HCT116 (cell line): ENCODE results near the gene WAS.

Experiments
- ATF3 ChIP-seq: IDR thresholded peaks from 2 replicates; pipeline ENCODE4 v1.6.1; 2012
- CTCF ChIP-seq, 3 experiments: fragments of 200-600 bp in 1 of 3; sonication (generic) in 1 of 3; IDR thresholded peaks in 2 of 3; conservative IDR thresholded peaks in 1 of 3; 2 replicates each; pipeline ENCODE4 v1.5.1; 2012 to 2017; ENCODE audit warnings: low read depth in 2 of 3, low read length in 2 of 3, antibody characterized with exemption in 1 of 3, borderline replicate concordance in 1 of 3, control low read depth in 1 of 3, mild to moderate bottlenecking in 1 of 3, mixed read lengths in 1 of 3, mixed run types in 1 of 3, moderate library complexity in 1 of 3; ENCODE audit not compliant: insufficient read depth in 1 of 3
- JUND ChIP-seq: IDR thresholded peaks from 2 replicates; pipeline ENCODE4 v1.6.1; 2012
- MAX ChIP-seq: IDR thresholded peaks from 2 replicates; pipeline ENCODE4 v1.6.1; 2012
- POLR2A ChIP-seq: IDR thresholded peaks from 2 replicates; pipeline ENCODE4 v1.7.0; 2011; ENCODE audit warnings: borderline replicate concordance; ENCODE audit not compliant: insufficient read depth, insufficient read length; ENCODE audit errors: extremely low read depth
- POLR2AphosphoS5 ChIP-seq: IDR thresholded peaks from 2 replicates; pipeline ENCODE4 v1.6.1; 2011; ENCODE audit warnings: mild to moderate bottlenecking, low read depth, low read length, moderate library complexity
- SIN3A ChIP-seq: IDR thresholded peaks from 2 replicates; pipeline ENCODE4 v1.6.1; 2012; ENCODE audit warnings: low read depth

- TF ChIP-seq POLR2A (no peak), CTCF (IDR thresholded peaks at IDR 0.05 in 2 of 3, conservative IDR thresholded peaks at IDR 0.05 in 1 of 3; ENCODE audit: borderline replicate concordance in 1 of 3, insufficient read depth in 1 of 3, low read depth in 2 of 3, low read length in 2 of 3) (no peak), SIN3A (no peak), MAX (no peak), ATF3 (no peak), POLR2AphosphoS5 (no peak), JUND (no peak)
Measured at GRCh38 chrX:48702716-48703115, 19.1 kb downstream of the WAS start.
